NCI-H1417 treated with DMSO at 0.1 percent for 48 hours (cell line): ENCODE measurements around the gene COX6A2.

Source experiments
- DNase-seq: peaks from one replicate; lab custom pipeline; 2025; lab: John Stamatoyannopoulos, UW

COX6A2 gene

DNA sequence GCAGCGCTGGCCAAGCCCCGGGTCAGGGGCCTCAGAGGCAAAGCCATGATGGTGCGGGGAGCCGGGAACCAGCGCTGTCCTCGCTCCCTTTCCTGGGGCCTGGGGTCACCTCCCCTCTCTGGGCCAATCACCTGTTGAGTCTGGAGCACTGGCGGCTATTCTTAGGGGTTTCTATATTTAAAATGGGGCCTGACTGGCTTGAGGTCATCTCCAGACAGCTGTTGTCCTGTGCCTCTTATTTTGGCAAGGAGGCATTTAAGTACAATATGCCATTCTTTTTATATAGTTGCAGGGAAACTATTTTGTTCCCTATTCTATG, at the start of gene COX6A2:
Gene COX6A2 (minus strand): TSS at position 82 of the 319 bp plus-strand sequence. CDS start 35 bp downstream, at position 47.
- DNase-seq = no peak

DNA sequence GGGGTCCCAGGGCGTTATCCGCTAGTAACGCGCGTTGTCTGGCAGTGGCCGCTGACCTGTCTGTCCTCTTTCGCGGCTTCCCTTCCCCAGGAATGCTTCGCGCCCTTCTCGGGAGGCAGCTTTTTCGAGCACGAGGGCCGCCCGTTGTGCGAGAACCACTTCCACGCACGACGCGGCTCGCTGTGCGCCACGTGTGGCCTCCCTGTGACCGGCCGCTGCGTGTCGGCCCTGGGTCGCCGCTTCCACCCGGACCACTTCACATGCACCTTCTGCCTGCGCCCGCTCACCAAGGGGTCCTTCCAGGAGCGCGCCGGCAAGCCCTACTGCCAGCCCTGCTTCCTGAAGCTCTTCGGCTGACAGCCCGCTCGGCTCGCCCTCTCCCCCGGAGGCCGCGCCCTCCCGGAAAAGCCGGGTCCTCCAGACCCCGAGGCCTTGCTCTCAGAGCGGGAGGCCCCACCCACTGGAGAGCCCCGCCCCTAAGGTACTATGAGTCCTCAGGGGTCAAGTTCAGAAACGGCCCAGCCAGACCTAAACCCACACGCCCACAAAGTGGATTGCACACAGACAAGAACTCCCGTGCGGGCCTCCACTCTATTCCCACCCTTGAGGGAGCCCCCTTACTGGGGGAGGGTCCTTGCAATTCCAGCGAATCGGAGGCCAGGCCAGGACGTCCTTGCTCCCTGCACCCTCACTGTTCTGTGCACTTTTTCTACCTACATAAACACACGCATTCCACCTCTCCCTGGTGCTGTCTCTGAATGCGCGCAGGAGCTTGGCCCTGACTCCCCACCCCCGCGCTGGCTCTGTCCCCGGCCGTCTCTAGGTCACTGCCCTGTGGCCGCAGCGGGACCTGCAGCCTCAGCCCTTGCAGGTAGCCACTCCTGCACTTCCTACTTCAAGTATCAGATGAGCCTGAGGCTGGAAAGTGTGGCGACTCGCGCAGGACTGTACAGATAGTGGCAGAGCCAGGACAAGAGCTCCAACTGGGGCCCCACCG, 49.4 kb upstream of the COX6A2 start:
- DNase-seq = no peak

DNA sequence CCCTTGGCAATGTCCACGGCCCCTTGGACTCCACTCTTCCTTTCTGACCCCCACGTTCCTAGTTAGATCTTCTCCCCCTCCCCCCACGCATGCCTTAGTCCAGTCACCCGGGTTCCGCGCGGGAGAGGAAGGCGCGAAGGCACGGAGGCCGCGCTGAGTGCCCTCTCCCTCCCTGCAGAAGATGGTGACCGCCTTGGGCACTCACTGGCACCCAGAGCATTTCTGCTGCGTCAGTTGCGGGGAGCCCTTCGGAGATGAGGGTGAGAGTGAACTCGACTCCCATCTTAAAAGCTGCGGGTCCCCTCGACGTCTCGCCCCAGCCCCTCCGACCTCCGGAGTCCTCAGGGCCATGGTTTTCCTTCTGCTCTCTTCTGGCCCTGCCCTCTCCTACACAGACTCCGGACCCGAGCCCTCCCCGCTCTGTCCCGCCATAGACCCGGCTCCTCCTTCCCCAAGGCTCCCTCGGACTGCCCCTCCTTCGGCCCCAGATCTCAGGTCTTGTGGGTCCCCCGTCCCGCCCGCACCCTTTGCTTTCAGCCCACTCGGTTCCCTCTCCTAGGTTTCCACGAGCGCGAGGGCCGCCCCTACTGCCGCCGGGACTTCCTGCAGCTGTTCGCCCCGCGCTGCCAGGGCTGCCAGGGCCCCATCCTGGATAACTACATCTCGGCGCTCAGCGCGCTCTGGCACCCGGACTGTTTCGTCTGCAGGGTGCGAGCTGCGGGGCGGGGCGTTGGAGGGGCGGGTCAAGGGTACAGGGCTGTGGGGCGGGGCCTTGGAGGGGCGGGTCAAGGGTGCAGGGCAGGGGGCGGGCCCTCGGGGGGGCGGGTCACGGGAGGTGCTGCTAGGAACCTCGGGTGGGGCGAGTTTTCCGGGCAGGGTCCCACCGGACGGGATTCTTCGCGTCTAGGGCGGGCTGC, 48.4 kb upstream of the COX6A2 start:
- DNase-seq = no peak

DNA sequence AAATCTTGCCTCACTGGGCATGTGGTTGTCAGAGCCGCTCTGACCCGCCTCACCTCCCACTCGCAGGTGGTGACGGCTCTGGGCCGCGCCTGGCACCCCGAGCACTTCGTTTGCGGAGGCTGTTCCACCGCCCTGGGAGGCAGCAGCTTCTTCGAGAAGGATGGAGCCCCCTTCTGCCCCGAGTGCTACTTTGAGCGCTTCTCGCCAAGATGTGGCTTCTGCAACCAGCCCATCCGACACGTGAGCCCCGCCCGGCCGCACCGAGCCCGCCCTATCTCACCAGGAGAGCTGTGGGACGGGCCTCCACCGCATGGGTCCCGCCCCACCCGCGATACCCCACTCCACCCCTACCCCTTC, 47.8 kb upstream of the COX6A2 start:
- DNase-seq = no peak

DNA sequence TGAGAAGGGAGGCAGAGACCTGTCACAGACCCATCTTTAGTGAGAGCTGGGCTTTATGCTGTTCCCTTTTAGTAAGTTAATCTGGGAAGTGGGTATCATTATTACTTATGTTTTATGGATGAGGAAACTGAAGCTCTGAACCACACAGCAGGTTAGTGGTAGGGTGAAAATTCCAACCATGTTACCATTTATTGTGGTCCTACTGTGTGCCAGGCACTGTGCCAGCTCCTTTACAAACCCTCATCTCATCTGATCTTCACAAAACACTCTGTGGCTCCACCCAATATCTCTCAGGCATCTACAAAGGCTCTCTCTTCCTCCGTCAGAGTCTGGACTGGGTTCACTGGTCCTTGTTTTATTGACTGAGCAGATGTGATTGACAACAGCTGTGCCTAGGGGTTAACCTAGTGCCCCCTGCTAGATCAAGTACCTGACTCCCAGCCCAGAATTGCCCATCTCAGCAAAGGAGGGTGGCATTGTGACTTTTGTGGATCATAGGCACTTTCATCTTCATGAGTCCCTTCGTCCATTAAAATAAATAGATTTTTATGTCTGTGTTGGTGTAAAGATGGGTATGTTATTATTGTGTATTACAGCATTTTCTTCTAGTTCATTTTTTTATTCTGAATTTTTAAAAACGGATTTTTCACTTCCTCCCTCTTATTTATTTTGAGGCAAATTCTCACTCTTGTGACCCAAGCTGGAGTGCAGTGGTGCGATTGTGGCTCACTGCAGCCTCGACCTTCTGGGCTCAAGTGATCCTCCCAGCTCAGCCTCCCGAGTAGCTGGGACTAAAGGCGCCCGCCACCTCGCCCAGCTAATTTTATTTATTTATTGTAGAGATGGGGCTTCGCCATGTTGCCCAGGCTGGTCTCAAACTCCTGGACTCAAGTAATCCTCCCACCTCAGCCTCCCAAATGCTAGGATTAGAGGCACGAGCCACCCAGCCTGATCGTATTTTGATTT, 46.9 kb upstream of the COX6A2 start:
- no peak for DNase-seq

DNA sequence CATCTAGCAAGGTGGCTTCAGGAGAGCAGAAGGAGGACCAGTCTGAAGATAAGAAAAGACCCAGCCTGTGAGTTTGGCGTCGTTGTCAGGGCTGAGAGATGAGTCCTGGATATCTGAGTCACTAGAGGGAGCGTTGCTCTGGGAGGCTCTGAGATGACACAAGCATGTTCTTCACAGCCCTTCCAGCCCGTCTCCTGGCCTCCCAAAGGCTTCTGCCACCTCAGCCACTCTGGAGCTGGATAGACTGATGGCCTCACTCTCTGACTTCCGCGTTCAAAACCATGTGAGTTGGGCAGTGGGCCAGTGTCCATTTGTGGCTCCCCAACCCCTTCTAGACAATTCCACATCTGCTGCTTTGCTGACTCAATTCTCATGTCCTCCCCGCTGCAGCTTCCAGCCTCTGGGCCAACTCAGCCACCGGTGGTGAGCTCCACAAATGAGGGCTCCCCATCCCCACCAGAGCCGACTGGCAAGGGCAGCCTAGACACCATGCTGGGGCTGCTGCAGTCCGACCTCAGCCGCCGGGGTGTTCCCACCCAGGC, 46.1 kb upstream of the COX6A2 start:
- no peak for DNase-seq

DNA sequence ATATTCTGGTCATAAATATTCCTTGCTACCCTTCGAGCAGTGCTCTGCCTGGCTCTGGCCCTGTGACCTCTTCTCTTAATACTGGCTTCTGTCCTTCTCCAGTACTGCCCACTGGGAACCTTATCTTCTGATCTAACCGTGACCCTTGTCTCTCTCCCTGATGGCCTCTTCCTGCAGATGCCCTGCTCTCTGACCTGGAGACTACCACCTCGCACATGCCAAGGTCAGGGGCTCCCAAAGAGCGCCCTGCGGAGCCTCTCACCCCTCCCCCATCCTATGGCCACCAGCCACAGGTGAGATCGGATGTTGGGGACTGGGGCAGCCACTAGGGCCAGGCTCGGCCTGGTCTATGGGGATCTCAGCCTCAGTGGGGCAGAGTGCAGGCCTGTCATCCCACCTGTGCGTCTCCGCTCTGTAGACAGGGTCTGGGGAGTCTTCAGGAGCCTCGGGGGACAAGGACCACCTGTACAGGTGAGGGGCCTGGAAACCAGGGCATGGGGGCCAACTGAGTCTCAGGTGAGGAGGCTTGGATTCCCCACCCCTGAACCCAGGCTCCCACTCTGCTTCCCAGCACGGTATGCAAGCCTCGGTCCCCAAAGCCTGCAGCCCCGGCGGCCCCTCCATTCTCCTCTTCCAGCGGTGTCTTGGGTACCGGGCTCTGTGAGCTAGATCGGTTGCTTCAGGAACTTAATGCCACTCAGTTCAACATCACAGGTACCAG, 45.3 kb upstream of the COX6A2 start:
- DNase-seq = no peak

DNA sequence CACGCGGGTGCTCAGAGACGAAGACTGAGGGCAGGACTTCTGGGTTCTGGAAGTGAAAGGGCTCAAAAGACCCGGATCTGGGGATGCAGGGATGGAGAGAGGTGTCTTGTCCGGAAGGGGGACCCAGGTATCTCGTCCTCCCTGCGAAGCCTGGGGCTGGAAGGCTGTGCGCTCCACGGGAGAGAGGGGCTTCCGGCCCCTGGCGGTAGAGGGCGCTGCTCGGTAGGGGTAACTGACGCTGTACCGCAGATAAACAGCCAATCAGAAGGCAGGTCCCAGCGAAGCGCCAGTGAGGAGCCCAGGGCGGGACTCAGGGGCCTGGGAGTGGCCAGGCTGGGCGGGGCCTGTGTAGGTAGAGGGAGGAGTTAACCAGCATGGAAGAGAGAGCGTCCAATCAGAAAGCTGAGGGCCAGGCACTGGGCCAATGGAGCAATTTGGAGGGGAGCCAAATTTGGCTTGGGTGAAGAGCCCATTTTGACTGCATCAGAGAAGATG, 44.6 kb upstream of the COX6A2 start:
- no peak for DNase-seq

DNA sequence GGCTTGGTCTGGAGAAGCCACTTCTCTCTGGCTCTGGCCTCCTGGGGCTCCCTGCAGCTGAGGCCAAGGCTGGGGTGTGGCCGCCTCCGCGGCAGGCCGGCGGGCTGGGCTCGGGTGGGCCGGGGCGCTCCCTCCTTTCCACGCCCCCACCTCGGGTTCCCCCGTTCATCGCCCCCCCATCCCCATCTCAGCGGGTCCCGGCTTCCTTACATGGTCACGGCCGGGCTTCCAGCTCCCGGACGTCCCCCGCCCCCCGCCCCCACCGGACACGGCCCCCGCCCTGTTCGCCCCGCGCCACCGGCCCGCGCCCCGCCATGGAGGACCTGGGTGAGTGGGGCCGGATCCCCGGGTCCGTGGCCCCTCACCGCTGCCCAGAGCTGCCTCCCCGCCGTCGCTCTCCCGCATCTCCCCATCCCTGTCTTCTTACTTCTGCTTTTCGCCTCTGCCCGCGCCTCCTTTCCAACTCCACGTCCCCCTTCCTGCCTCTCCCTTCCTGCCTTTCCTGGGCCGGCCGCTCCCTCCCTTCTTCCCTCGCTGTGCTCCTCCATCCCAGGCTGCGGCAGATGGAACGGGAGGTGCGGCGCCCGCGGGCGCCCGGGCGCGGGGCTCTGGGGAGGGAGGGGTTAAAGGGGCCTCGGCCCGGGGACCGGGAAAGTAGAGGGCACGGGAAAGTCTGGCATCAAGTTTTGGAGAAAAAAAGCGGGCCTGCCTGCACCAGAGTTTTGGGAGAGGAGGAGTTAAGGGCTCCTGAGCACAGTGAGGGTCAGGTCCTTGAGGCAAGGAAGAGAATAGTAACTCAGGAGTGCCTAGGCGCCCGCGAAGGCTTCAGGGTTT, 43.9 kb upstream of the COX6A2 start, which contains the start of gene TGFB1I1:
Gene TGFB1I1 (plus strand): TSS at position 278 of the 834 bp plus-strand sequence. CDS start 37 bp downstream, at position 315.
- no peak for DNase-seq

DNA sequence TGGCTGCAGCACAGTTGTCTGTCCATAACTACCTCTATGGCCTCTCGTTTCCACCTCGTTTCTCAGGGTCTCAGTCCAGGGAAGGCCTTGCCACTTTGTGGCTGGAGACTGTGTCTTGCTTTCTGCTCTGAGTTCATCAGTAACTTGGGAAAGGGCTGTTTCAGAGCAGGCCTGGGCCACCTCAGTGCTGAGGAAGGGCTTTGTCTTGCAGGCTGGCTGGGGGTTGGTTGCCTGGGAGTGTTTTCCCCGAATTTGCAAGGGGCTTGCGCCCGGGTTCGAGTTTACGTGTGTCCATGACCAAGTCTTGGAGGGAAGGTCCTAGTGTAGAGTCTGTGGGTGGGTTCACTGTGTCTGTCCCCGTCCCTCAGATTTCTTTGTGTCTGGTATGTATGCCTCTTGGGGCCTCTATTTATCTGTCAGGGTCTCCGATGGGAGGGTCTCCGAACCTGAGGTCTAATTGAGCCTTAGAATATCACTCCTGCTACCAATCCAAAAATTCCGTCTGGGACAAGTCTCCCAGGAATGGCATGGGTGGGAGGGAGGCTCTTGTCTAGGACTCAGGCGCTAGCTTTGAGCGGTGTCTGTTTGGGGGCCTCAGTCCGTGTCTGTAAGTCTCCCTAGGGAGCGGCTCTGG, 43.2 kb upstream of the COX6A2 start:
- no peak for DNase-seq

DNA sequence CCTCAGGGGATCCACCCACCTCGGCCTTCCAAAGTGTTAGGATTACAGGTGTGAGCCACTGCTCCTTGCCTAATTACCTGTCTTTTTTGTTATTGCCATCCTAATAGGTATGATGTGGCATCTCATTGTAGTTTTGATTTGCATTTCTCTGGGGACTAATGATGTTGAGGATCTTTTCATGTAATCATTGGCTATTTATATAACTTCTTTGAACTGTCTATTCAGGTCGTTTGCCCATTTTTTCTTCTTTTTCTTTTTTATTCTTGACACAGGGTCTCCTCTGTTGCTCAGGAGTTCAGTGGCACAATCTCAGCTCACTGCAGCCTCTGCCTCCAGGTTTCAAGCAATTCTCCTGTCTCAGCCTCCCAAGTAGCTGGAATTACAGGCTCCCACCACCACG, 42.5 kb upstream of the COX6A2 start:
- no peak for DNase-seq

DNA sequence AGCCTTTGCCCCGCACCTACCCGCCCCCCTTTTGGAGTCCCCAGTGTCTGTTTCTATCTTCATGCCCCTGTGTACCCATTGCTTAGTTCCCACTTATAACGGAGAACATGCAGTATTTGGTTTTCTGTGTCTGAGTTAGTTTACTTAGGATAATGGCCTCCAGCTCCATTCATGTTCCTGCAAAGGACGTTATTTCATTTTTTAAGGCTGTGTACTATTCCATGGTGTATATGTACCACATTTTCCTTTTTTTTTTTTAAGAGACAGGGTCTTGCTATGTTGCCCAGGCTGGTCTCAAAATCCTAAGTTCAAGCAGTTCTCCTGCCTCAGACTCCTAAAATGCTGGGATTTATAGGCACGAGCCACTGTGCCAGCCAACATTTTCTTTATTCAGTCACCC, 39.7 kb upstream of the COX6A2 start:
- DNase-seq = no peak

DNA sequence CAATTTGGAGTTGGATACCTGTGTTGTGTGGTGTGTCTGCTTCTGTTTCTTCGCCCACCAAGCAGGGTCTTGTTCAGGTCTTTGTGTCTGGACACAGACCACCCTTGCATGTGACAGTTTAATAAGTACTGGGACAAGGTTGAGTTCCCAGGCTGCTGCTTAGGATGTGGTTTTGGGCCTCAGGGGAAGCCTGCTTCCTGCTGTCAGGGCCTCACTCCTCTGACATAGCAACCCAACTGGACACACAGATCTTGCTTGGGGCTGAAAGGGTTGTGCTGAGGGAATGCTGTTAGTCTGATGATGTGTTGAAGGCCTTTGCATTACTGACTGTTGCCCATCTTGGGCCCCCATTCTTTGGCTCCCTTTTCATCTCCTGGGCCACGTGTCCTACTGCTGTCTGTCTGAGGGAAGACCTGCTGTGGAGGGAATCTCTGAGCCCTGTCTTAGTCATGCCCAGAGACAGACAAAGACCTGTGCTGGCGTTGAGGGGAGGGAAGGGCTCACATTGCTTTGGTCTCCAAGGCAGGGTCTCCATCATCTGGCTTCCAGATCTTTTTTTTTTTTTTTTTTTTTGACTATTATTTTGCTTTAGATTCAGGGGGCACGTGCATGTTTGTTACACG, 39.1 kb upstream of the COX6A2 start:
- DNase-seq = no peak

DNA sequence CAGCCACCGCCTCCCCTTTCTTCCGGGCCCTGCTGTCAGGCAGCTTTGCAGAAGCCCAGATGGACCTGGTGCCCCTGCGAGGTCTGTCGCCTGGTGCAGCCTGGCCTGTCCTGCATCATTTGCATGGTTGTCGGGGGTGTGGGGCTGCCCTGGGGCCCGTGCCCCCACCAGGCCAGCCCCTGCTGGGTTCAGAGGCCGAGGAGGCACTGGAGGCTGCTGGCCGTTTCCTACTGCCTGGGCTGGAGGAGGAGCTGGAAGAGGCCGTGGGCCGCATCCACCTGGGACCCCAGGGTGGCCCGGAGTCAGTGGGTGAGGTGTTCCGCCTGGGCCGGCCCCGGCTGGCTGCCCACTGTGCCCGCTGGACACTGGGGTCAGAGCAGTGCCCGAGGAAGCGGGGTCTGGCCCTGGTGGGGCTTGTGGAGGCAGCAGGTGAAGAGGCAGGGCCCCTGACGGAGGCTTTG, 38.3 kb upstream of the COX6A2 start:
- no peak for DNase-seq

DNA sequence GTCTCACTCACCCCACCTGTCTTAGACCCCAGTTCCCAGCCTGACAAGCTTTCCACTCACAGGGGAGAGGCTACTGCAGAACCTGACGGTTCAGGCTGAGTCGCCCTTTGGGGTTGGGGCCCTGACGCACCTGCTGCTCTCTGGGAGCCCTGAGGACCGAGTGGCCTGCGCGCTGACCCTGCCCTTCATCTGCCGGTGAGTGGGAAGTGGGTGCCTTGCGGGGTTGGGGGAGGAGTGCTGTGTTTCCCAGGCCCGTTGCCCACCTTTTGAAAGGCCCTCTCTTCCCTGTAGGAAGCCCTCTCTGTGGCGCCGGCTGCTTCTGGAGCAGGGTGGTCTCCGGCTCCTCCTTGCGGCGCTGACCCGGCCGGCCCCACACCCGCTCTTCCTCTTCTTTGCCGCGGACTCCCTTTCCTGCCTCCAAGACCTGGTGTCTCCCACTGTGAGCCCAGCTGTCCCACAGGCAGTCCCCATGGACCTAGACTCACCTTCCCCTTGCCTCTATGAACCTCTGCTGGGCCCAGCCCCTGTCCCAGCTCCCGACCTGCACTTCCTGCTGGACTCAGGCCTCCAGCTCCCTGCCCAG, 37.7 kb upstream of the COX6A2 start:
- DNase-seq = no peak

DNA sequence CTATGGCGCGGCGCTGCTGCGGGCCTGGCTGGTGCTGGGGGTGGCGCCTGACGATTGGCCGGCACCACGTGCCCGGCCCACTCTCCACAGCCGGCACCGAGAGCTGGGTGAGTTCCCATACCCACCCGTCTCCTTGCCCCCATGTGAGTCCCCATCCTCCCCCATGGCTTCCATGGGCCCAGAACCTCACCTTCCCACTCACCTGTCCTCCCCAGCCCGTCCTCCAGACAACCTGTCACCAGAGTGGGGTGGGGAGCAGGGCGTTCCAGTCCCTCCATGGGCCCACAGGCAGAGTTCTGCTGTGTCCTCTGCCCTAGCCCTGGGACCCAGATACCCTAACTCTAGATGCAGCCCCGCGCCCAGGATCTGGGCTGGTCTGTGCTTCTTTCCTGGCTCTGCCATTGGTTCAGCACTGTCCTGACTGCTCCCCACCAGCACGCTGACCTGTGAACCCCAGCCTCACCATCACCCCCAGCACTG, 36.7 kb upstream of the COX6A2 start:
- no peak for DNase-seq

DNA sequence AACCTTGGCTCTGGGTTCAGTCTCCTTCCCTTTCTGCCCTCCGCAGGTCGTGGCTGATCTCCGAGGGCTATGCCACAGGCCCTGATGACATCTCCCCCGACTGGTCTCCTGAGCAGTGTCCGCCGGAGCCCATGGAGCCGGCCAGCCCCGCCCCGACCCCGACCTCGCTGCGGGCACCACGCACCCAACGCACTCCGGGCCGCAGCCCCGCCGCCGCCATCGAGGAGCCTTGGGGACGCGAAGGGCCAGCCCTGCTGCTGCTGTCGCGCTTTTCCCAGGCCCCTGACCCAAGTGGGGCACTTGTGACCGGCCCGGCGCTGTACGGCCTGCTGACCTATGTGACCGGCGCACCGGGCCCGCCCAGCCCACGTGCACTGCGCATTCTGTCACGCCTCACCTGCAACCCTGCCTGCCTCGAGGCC, 36.2 kb upstream of the COX6A2 start:
- no peak for DNase-seq
